Keratinocyte (primary cell): Measurements from ENCODE around the gene GHRHR. TPM values are rescaled to one million over a fixed set of nuclear protein-coding genes. Genes with fewer than 3 reads are reported as not detected.

Source experiments
- DNase-seq: peaks from one replicate; pipeline ENCODE4 v3.0.0-alpha.2; 2011; ENCODE audit warnings: low read depth, missing footprints, low spot score
- FAIRE-seq: peaks from 2 replicates; lab custom pipeline; 2011; peaks lifted over from hg19 to GRCh38; lab: Jason Lieb, UNC
- H2AFZ ChIP-seq: 2 replicates; pipeline ENCODE4 v1.6.0; 2012; ENCODE audit warnings: low read length, control low read depth, inconsistent platforms; ENCODE audit not compliant: control insufficient read depth
- H3K27ac ChIP-seq: 2 replicates; pipeline ENCODE4 v1.5.1; 2011; ENCODE audit warnings: low read length; ENCODE audit not compliant: control insufficient read depth, insufficient read depth
- H3K27me3 ChIP-seq: 3 replicates; pipeline ENCODE4 v1.6.0; 2011; ENCODE audit warnings: low read length; ENCODE audit not compliant: control insufficient read depth, insufficient read depth; ENCODE audit errors: extremely low read depth
- H3K36me3 ChIP-seq, 2 experiments: 2 replicates in 1 of 2; 3 replicates in 1 of 2; pipeline ENCODE4 v1.5.1; 2011; ENCODE audit warnings: low read length in 2 of 2, mild to moderate bottlenecking in 1 of 2; ENCODE audit not compliant: control insufficient read depth in 2 of 2, insufficient read depth in 2 of 2; ENCODE audit errors: extremely low read depth in 1 of 2
- H3K4me1 ChIP-seq: 3 replicates; pipeline ENCODE4 v1.5.1; 2011; ENCODE audit warnings: low read length; ENCODE audit not compliant: control insufficient read depth, insufficient read depth; ENCODE audit errors: extremely low read depth
- H3K4me2 ChIP-seq: 3 replicates; pipeline ENCODE4 v1.6.0; 2011; ENCODE audit warnings: low read depth, low read length; ENCODE audit not compliant: control insufficient read depth, insufficient read depth; ENCODE audit errors: extremely low read depth
- H3K4me3 ChIP-seq, 3 experiments: fragments of 200-600 bp in 1 of 3; sonication (generic) in 1 of 3; 2 replicates in 2 of 3; 3 replicates in 1 of 3; pipeline ENCODE4 v1.5.1; 2011 to 2016; ENCODE audit warnings: low read length in 3 of 3, mild to moderate bottlenecking in 3 of 3, control low read depth in 2 of 3, inconsistent platforms in 1 of 3, low read depth in 1 of 3, mixed read lengths in 1 of 3, mixed run types in 1 of 3, moderate library complexity in 1 of 3; ENCODE audit not compliant: control insufficient read depth in 2 of 3, insufficient read depth in 2 of 3; ENCODE audit errors: extremely low read depth in 1 of 3
- H3K79me2 ChIP-seq: 2 replicates; pipeline ENCODE4 v1.6.0; 2012; ENCODE audit warnings: low read length; ENCODE audit not compliant: control insufficient read depth, insufficient read depth
- H3K9ac ChIP-seq: 3 replicates; pipeline ENCODE4 v1.6.0; 2011; ENCODE audit warnings: low read length; ENCODE audit not compliant: control insufficient read depth, insufficient read depth; ENCODE audit errors: extremely low read depth
- H3K9me1 ChIP-seq: 3 replicates; pipeline ENCODE4 v1.6.0; 2011; ENCODE audit warnings: low read length; ENCODE audit not compliant: control insufficient read depth, insufficient read depth; ENCODE audit errors: extremely low read depth
- H3K9me3 ChIP-seq: 2 replicates; pipeline ENCODE4 v1.5.1; 2012; ENCODE audit warnings: low read depth, low read length; ENCODE audit not compliant: control insufficient read depth
- H4K20me1 ChIP-seq: 3 replicates; pipeline ENCODE4 v1.6.0; 2011; ENCODE audit warnings: low read length; ENCODE audit not compliant: control insufficient read depth, insufficient read depth; ENCODE audit errors: extremely low read depth
- EZH2 ChIP-seq: IDR thresholded peaks from one replicate; pipeline ENCODE4 v1.6.1; 2012; ENCODE audit warnings: inconsistent platforms, mild to moderate bottlenecking, low read length, moderate library complexity
- dilution Hi-C: fragments of 300-500 bp; cut with MboI; formaldehyde crosslinking; loops from one replicate; pipeline ENCODE4 v1.7.0; 2020; ENCODE audit warnings: low sequenced_read_pairs; ENCODE audit not compliant: extremely low pct_ligation_motif_present
- polyA plus RNA-seq, 5 experiments: library from polyadenylated mRNA; depleted of rRNA in 3 of 5; stranded (reverse) in 3 of 5; stranded (forward) in 1 of 5; unstranded in 1 of 5; fragments of >200 nt; gene quantifications; 1 replicate in 1 of 5; 2 replicates in 3 of 5; 3 replicates in 1 of 5; pipeline versions ENCODE4 v1.2.1 to v1.2.3, GENCODE V29; 2011 to 2012; ENCODE audit warnings: missing spikeins in 2 of 5, low read depth in 1 of 5, low replicate concordance in 1 of 5
- TF ChIP-seq, protein P1 (sequence below), 3 experiments: IDR thresholded peaks in 1 of 3; conservative IDR thresholded peaks in 1 of 3; optimal IDR thresholded peaks in 1 of 3; 2 replicates in 2 of 3; 3 replicates in 1 of 3; pipeline versions ENCODE3 to v1.5.1; 2011; ENCODE audit warnings: low read length in 3 of 3, mild to moderate bottlenecking in 3 of 3, moderate library complexity in 2 of 3, control low read depth in 1 of 3, inconsistent platforms in 1 of 3; ENCODE audit not compliant: insufficient read depth in 2 of 3; ENCODE audit errors: extremely low read depth in 1 of 3

GHRHR gene
- polyA plus RNA-seq, 1 donor (not counting 4 experiments of a cell fraction or from before 2014, with no cell fraction given), result not detected

GRCh38 chr7:31020652-31021051 is 56.9 kb downstream of the GHRHR start:
- FAIRE-seq (no peak), DNase-seq (no peak)
- Histone ChIP-seq H3K9me3 (no peaks in the 10 kb centered on the region), H3K9me1 (no peaks in the 10 kb centered on the region), H3K27ac (no peak overlapping the region), H4K20me1 (no peaks in the 10 kb centered on the region), H3K9ac (no peak overlapping the region), H3K36me3 (no peaks in the 10 kb centered on the region), H3K79me2 (no peaks in the 10 kb centered on the region), H3K4me3 (no peak overlapping the region), H3K27me3 (no peaks in the 10 kb centered on the region), H3K4me1 (no peaks in the 10 kb centered on the region), H3K4me2 (no peak overlapping the region), H2AFZ (no peak overlapping the region)
- TF ChIP-seq EZH2, result no peak
- TF ChIP-seq, protein P1, sequence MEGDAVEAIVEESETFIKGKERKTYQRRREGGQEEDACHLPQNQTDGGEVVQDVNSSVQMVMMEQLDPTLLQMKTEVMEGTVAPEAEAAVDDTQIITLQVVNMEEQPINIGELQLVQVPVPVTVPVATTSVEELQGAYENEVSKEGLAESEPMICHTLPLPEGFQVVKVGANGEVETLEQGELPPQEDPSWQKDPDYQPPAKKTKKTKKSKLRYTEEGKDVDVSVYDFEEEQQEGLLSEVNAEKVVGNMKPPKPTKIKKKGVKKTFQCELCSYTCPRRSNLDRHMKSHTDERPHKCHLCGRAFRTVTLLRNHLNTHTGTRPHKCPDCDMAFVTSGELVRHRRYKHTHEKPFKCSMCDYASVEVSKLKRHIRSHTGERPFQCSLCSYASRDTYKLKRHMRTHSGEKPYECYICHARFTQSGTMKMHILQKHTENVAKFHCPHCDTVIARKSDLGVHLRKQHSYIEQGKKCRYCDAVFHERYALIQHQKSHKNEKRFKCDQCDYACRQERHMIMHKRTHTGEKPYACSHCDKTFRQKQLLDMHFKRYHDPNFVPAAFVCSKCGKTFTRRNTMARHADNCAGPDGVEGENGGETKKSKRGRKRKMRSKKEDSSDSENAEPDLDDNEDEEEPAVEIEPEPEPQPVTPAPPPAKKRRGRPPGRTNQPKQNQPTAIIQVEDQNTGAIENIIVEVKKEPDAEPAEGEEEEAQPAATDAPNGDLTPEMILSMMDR (optimal IDR thresholded peaks at IDR 0.05 in 1 of 3, IDR thresholded peaks at IDR 0.05 in 1 of 3, conservative IDR thresholded peaks at IDR 0.05 in 1 of 3; ENCODE audit: extremely low read depth in 1 of 3, insufficient read depth in 2 of 3, low read length in 3 of 3), result no peak
- dilution Hi-C loops, result no loop called here

GRCh38 chr7:31022117-31022516 is 58.4 kb downstream of the GHRHR start:
- H3K4me3 ChIP-seq, result no peak overlapping the region
- no peak for FAIRE-seq

More at GRCh38 chr7:31022117-31022516, 58.4 kb downstream of the GHRHR start:
- no peak for TF ChIP-seq EZH2
- TF ChIP-seq, protein P1 (optimal IDR thresholded peaks at IDR 0.05 in 1 of 3, IDR thresholded peaks at IDR 0.05 in 1 of 3, conservative IDR thresholded peaks at IDR 0.05 in 1 of 3; ENCODE audit: extremely low read depth in 1 of 3, insufficient read depth in 2 of 3, low read length in 3 of 3), result no peak
- dilution Hi-C loops, result no loop called here
- DNase-seq, result no peak
- no peaks in the 10 kb centered on the region for H3K9me3 ChIP-seq
- H3K79me2 ChIP-seq, result no peaks in the 10 kb centered on the region
- no peaks in the 10 kb centered on the region for H3K36me3 ChIP-seq
- no peak overlapping the region for H3K27ac ChIP-seq
- H3K4me2 ChIP-seq, result no peak overlapping the region
- H3K9ac ChIP-seq, result no peak overlapping the region
- no peaks in the 10 kb centered on the region for H3K9me1 ChIP-seq
- H4K20me1 ChIP-seq, result no peaks in the 10 kb centered on the region
- peaks cover 13% of the 10 kb centered on the region for H3K27me3 ChIP-seq
- H2AFZ ChIP-seq, result no peak overlapping the region
- no peaks in the 10 kb centered on the region for H3K4me1 ChIP-seq
